HEK293T (cell line): ENCODE data around the gene PLXND1.

Experiments used
- CTCF ChIA-PET: fragments of 350-600 bp; formaldehyde crosslinking; extraction: SDS; loops from one replicate; lab custom pipeline; 2021; ENCODE audit warnings: antibody characterized with exemption, inconsistent platforms; lab: Yijun Ruan, JAX
- POLR2A ChIA-PET: fragments of 350-600 bp; formaldehyde crosslinking; extraction: SDS; loops from one replicate; lab custom pipeline; 2020; ENCODE audit warnings: antibody characterized with exemption, inconsistent platforms; lab: Yijun Ruan, JAX
- DNase-seq: peaks from one replicate; pipeline ENCODE4 v3.0.0; 2012; ENCODE audit warnings: mixed read lengths; ENCODE audit errors: extremely low spot score
- ARNT ChIP-seq: fragments of 450-650 bp; IDR thresholded peaks from 2 replicates; pipeline ENCODE4 v1.6.1; 2017; ENCODE audit warnings: mild to moderate bottlenecking
- BHLHE40 ChIP-seq: fragments of 450-650 bp; IDR thresholded peaks from 2 replicates; pipeline ENCODE4 v1.6.1; 2016; ENCODE audit warnings: mild to moderate bottlenecking, moderate library complexity, borderline replicate concordance
- CTBP1 ChIP-seq: fragments of 450-650 bp; IDR thresholded peaks from 2 replicates; pipeline ENCODE4 v1.6.1; 2016; ENCODE audit warnings: borderline replicate concordance
- ELF4 ChIP-seq: fragments of 450-650 bp; IDR thresholded peaks from 2 replicates; pipeline ENCODE4 v1.6.1; 2017; ENCODE audit warnings: antibody characterized with exemption
- FOXA1 ChIP-seq: fragments of 450-650 bp; IDR thresholded peaks from 2 replicates; pipeline ENCODE4 v1.6.1; 2016; ENCODE audit warnings: mild to moderate bottlenecking
- FOXK2 ChIP-seq: fragments of 450-650 bp; IDR thresholded peaks from 2 replicates; pipeline ENCODE4 v1.6.1; 2016; ENCODE audit warnings: mild to moderate bottlenecking
- FOXM1 ChIP-seq: fragments of 450-650 bp; IDR thresholded peaks from 2 replicates; pipeline ENCODE4 v1.6.1; 2017; ENCODE audit warnings: mild to moderate bottlenecking, borderline replicate concordance
- HDGF ChIP-seq: fragments of 450-650 bp; IDR thresholded peaks from 2 replicates; pipeline ENCODE4 v1.6.1; 2017; ENCODE audit warnings: antibody characterized with exemption, borderline replicate concordance
- L3MBTL2 ChIP-seq: fragments of 450-650 bp; conservative IDR thresholded peaks from 2 replicates; pipeline ENCODE4 v1.6.1; 2016; ENCODE audit warnings: mild to moderate bottlenecking
- LEF1 ChIP-seq: fragments of 450-650 bp; IDR thresholded peaks from 2 replicates; pipeline ENCODE4 v1.6.1; 2017; ENCODE audit warnings: mild to moderate bottlenecking, borderline replicate concordance
- NFRKB ChIP-seq: fragments of 450-650 bp; IDR thresholded peaks from 2 replicates; pipeline ENCODE4 v1.6.1; 2016; ENCODE audit warnings: mild to moderate bottlenecking, moderate library complexity
- SP1 ChIP-seq: fragments of 450-650 bp; IDR thresholded peaks from 2 replicates; pipeline ENCODE4 v1.6.1; 2017
- SUZ12 ChIP-seq: fragments of 450-650 bp; IDR thresholded peaks from 2 replicates; pipeline ENCODE4 v1.6.1; 2016; ENCODE audit warnings: mild to moderate bottlenecking
- TARDBP ChIP-seq: fragments of 450-650 bp; IDR thresholded peaks from 2 replicates; pipeline ENCODE4 v1.6.1; 2016
- ZNF384 ChIP-seq: fragments of 450-650 bp; IDR thresholded peaks from 2 replicates; pipeline ENCODE4 v1.6.1; 2016
- TF ChIP-seq, protein P1 (sequence below): fragments of 450-650 bp; IDR thresholded peaks from 2 replicates; pipeline ENCODE4 v1.6.1; 2016

PLXND1 gene

DNA sequence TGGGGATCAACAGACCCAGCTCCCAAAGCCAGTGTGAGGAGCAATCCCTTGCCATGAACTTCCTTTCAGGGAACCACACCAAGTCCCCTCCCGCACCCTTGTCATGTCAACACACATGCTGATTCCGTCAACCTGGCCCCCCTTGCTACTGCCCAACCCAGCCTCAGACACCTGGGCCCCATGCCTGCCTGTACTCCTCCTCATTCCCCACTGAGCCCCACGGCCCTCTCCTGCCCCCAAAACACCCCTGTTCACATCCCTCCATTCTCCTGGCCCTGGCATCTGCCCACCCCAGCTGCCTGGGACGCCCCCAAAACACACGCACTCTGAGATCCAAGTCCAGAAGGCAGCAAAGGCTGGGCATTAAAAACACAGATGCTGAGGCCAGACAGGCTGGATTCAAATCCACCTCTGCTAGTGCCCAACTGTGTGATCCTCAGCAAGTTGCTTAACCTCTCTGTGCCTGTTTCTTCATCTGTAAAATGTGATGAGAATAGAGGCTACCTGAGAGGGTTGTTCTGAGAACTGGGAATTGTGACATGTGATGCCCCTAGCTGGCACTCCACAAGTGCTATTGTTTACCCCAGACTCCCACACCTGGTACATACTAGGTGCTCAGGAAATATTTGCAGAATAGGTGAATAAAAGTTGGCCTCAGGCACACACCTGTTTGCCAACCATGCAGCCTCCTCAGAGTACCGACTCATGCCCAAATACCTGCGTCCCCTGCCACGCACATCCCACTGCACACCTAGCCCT lies 2.3 kb downstream of the PLXND1 start:
- TF ChIP-seq L3MBTL2 (no peak), LEF1 (no peak), ARNT (no peak)
- TF ChIP-seq, protein P1, sequence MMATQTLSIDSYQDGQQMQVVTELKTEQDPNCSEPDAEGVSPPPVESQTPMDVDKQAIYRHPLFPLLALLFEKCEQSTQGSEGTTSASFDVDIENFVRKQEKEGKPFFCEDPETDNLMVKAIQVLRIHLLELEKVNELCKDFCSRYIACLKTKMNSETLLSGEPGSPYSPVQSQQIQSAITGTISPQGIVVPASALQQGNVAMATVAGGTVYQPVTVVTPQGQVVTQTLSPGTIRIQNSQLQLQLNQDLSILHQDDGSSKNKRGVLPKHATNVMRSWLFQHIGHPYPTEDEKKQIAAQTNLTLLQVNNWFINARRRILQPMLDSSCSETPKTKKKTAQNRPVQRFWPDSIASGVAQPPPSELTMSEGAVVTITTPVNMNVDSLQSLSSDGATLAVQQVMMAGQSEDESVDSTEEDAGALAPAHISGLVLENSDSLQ = no peak
- CTCF ChIA-PET = interaction anchor here (1.0 kb wide), 1 partner anchor 114 kb away, joined by 3 read pairs; no protein-coding TSS in a partner anchor
- POLR2A ChIA-PET = interaction anchor here (1.4 kb wide), 1 partner anchor 23 kb away, joined by 3 read pairs; no protein-coding TSS in a partner anchor
- DNase-seq = no peak

GRCh38 chr3:129603561-129603942 lies 2.9 kb downstream of the PLXND1 start:
- CTCF ChIA-PET = interaction anchor here (1.0 kb wide), 1 partner anchor 113 kb away, joined by 3 read pairs; no protein-coding TSS in a partner anchor
- no peak for DNase-seq
- TF ChIP-seq FOXM1 (no peak), SP1 (no peak), FOXA1 (no peak), CTBP1 (no peak), SUZ12 (no peak), TARDBP (no peak), BHLHE40 (no peak), L3MBTL2 (no peak), ARNT (no peak), NFRKB (no peak), FOXK2 (no peak), ZNF384 (no peak)
- POLR2A ChIA-PET = interaction anchor here (1.4 kb wide), 1 partner anchor 24 kb away, joined by 3 read pairs; no protein-coding TSS in a partner anchor

- DNase-seq = no peak
- TF ChIP-seq HDGF (no peak), ARNT (no peak), BHLHE40 (no peak), LEF1 (no peak), FOXM1 (no peak), L3MBTL2 (no peak), CTBP1 (no peak), SP1 (no peak), NFRKB (no peak), ELF4 (no peak), FOXK2 (no peak), ZNF384 (no peak), SUZ12 (no peak), TARDBP (no peak), FOXA1 (no peak)
- TF ChIP-seq, protein P1 = no peak
- CTCF ChIA-PET = interaction anchor here (1.0 kb wide), 1 partner anchor 113 kb away, joined by 3 read pairs; no protein-coding TSS in a partner anchor
- POLR2A ChIA-PET = interaction anchor here (1.4 kb wide), 1 partner anchor 24 kb away, joined by 3 read pairs; no protein-coding TSS in a partner anchor
These were observed 3.5 kb downstream of the PLXND1 start for GRCh38 chr3:129602730-129603560.

DNA sequence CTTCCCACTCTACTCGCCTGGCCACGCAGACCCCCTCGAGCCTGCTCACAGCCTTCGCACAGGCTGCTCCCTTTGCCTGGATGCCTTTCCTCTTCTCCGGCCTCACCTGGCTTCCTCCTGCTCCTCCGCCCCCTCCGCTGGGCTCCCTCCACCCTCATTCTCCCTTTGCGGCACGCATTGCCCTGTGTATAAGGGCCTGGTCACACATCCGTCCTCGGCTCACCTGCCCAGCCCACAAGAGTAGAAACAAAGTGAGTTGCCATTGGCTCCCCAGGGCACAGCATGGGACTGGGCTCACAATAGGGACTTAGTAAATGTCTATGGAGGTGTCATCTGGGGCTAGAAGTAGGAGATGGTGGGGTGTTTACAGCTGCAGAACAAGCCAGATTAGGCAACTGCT lies 4.2 kb downstream of the PLXND1 start:
- ChIA-PET CTCF (no interaction called here), POLR2A (no interaction called here)
- no peak for DNase-seq
- TF ChIP-seq HDGF = no peak
- no peak for TF ChIP-seq FOXK2
- TF ChIP-seq LEF1 = no peak
- no peak for TF ChIP-seq CTBP1
- no peak for TF ChIP-seq SUZ12
- TF ChIP-seq, protein P1 = no peak
- no peak for TF ChIP-seq FOXM1
- TF ChIP-seq ELF4 = no peak
- TF ChIP-seq TARDBP = no peak
- TF ChIP-seq ZNF384 = no peak
- no peak for TF ChIP-seq ARNT
- no peak for TF ChIP-seq SP1
- no peak for TF ChIP-seq NFRKB
- no peak for TF ChIP-seq FOXA1

DNA sequence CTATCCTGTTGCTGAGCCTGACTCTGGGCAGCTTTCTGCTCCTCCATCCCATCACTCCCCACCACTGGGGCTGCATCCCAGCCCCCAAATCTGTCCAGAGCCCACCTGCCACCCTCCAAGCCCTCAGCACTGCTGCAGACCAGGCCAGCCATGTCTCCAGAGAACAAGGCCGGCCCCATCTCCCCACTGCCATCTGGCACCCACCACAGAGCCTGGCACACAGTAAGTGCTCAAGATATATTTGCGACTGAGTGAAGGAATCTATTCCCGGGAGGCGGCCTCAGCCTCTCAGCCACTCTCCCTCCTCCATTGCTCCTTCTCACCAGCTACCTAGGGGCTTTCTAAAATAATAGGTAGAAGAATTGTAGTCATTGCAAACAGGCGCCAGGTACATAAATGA lies 4.8 kb downstream of the PLXND1 start:
- POLR2A ChIA-PET = no interaction called here
- DNase-seq = no peak
- TF ChIP-seq L3MBTL2 (no peak), FOXM1 (no peak), LEF1 (no peak), CTBP1 (no peak), ELF4 (no peak), BHLHE40 (no peak), NFRKB (no peak), SP1 (no peak), FOXA1 (no peak), SUZ12 (no peak), HDGF (no peak), ZNF384 (no peak), TARDBP (no peak)
- CTCF ChIA-PET = no interaction called here
